ENCODE measurements around the gene DNASE2.

GRCh38 chr19:12865746-12866415, 15.4 kb downstream of the DNASE2 start:
- TF ChIP-seq, protein P1, sequence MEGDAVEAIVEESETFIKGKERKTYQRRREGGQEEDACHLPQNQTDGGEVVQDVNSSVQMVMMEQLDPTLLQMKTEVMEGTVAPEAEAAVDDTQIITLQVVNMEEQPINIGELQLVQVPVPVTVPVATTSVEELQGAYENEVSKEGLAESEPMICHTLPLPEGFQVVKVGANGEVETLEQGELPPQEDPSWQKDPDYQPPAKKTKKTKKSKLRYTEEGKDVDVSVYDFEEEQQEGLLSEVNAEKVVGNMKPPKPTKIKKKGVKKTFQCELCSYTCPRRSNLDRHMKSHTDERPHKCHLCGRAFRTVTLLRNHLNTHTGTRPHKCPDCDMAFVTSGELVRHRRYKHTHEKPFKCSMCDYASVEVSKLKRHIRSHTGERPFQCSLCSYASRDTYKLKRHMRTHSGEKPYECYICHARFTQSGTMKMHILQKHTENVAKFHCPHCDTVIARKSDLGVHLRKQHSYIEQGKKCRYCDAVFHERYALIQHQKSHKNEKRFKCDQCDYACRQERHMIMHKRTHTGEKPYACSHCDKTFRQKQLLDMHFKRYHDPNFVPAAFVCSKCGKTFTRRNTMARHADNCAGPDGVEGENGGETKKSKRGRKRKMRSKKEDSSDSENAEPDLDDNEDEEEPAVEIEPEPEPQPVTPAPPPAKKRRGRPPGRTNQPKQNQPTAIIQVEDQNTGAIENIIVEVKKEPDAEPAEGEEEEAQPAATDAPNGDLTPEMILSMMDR (IDR thresholded peaks at IDR 0.05; ENCODE audit: low read depth, low read length): no peak
- no peak for TF ChIP-seq MAX (IDR thresholded peaks at IDR 0.05; ENCODE audit: low read depth, low read length)

All from NB4 (cell line).